Kidney glomerular epithelial cell (primary cell): ENCODE measurements around the gene GP9.
"Not testable (repeated sequence)": the region's sequence is repeated elsewhere in the genome, so short reads cannot be mapped to it uniquely, and the experiment has no call there.

Source experiments
- DNase-seq: peaks from one replicate; lab custom pipeline; 2025; lab: John Stamatoyannopoulos, UW

GP9 gene

GRCh38 chr3:129111076-129111780, 50.6 kb downstream of the GP9 start:
- not testable (repeated sequence) for DNase-seq
